H1 (cell line): ENCODE measurements around the gene NANOS2.

Experiments
- CEBPB ChIP-seq: IDR thresholded peaks from 2 replicates; pipeline ENCODE4 v1.6.1; 2012; ENCODE audit warnings: low read depth, low read length
- CHD1 ChIP-seq: IDR thresholded peaks from 2 replicates; pipeline ENCODE4 v1.6.1; 2012; ENCODE audit warnings: low read depth, low read length, improper control_type of control experiment
- CREB1 ChIP-seq: IDR thresholded peaks from 2 replicates; pipeline ENCODE4 v1.6.1; 2012; ENCODE audit warnings: inconsistent platforms
- CTCF ChIP-seq, 3 experiments: IDR thresholded peaks; 1 replicate in 2 of 3; 2 replicates in 1 of 3; pipeline versions ENCODE4 v1.5.1 to v1.6.1; 2011; ENCODE audit warnings: low read length in 3 of 3, mild to moderate bottlenecking in 3 of 3, inconsistent platforms in 2 of 3, low read depth in 1 of 3, moderate library complexity in 1 of 3; ENCODE audit not compliant: insufficient read depth in 1 of 3; ENCODE audit errors: control extremely low read depth in 1 of 3
- PHF8 ChIP-seq: fragments of 200-600 bp; sonication (generic); conservative IDR thresholded peaks from 2 replicates; pipeline ENCODE4 v1.7.1; 2012; ENCODE audit warnings: low read depth, mild to moderate bottlenecking, inconsistent platforms, low read length, moderate library complexity
- POLR2A ChIP-seq, 2 experiments: IDR thresholded peaks; 1 replicate in 1 of 2; 2 replicates in 1 of 2; pipeline ENCODE4 v1.6.1; 2011; ENCODE audit warnings: low read depth in 2 of 2, low read length in 2 of 2, mild to moderate bottlenecking in 2 of 2; ENCODE audit errors: control extremely low read depth in 1 of 2
- POLR2AphosphoS5 ChIP-seq: IDR thresholded peaks from 2 replicates; pipeline ENCODE4 v1.6.1; 2011; ENCODE audit warnings: low read depth, low read length
- POU5F1 ChIP-seq: IDR thresholded peaks from 2 replicates; pipeline ENCODE4 v1.6.1; 2011; ENCODE audit warnings: low read depth, mild to moderate bottlenecking, low read length, moderate library complexity
- RBBP5 ChIP-seq: IDR thresholded peaks from 2 replicates; pipeline ENCODE4 v1.7.1; 2012; ENCODE audit warnings: low read depth, mild to moderate bottlenecking, inconsistent platforms, low read length, moderate library complexity, borderline replicate concordance
- SP1 ChIP-seq: IDR thresholded peaks from 2 replicates; pipeline ENCODE4 v1.6.1; 2011; ENCODE audit warnings: low read depth, low read length
- SUZ12 ChIP-seq: fragments of 200-600 bp; sonication (generic); IDR thresholded peaks from 2 replicates; pipeline ENCODE4 v1.6.1; 2012; ENCODE audit warnings: mild to moderate bottlenecking, inconsistent platforms, low read length, moderate library complexity, mixed read lengths

GRCh38 chr19:45889210-45889885 is 25.2 kb downstream of the NANOS2 start:
- TF ChIP-seq SP1 (no peak), CTCF (IDR thresholded peaks at IDR 0.05; ENCODE audit: control extremely low read depth in 1 of 3, insufficient read depth in 1 of 3, low read depth in 1 of 3, low read length in 3 of 3) (no peak), POU5F1 (no peak), CREB1 (no peak), CEBPB (no peak), POLR2AphosphoS5 (no peak), POLR2A (IDR thresholded peaks at IDR 0.05; ENCODE audit: control extremely low read depth in 1 of 2, low read depth in 2 of 2, low read length in 2 of 2) (no peak), PHF8 (no peak), CHD1 (no peak), RBBP5 (no peak), SUZ12 (no peak)
